GM23248 (cell line): ENCODE results near the gene ATP6V0C. TPM values are rescaled to one million over a fixed set of nuclear protein-coding genes. Genes with fewer than 3 reads are reported as not detected.
A peak's percentile ranks its signal among the peaks of the same experiment; 100 is the strongest.

Experiments used
- DNase-seq: peaks from one replicate; pipeline ENCODE4 v3.0.0-alpha.2; 2015
- H2AFZ ChIP-seq: fragments of 200-600 bp; sonication (generic); 2 replicates; pipeline ENCODE4 v1.6.1; 2016; ENCODE audit warnings: antibody characterized with exemption
- H3F3A ChIP-seq: fragments of 200-600 bp; sonication (generic); 2 replicates; pipeline ENCODE4 v1.6.1; 2016; ENCODE audit warnings: mild to moderate bottlenecking, antibody characterized with exemption, mixed run types; ENCODE audit not compliant: insufficient read depth
- H3K27ac ChIP-seq: fragments of 200-600 bp; sonication (generic); 2 replicates; pipeline ENCODE4 v1.5.1; 2016; ENCODE audit warnings: mild to moderate bottlenecking
- H3K27me3 ChIP-seq: fragments of 200-600 bp; sonication (generic); replicated peaks from 2 replicates; pipeline ENCODE4 v1.6.1; 2016; ENCODE audit warnings: mild to moderate bottlenecking; ENCODE audit not compliant: insufficient read depth
- H3K36me3 ChIP-seq: fragments of 200-600 bp; sonication (generic); 2 replicates; pipeline ENCODE4 v1.6.1; 2016; ENCODE audit warnings: low read depth, mild to moderate bottlenecking
- H3K4me1 ChIP-seq: fragments of 200-600 bp; sonication (generic); 2 replicates; pipeline ENCODE4 v1.6.1; 2016; ENCODE audit warnings: mild to moderate bottlenecking; ENCODE audit not compliant: insufficient read depth
- H3K4me2 ChIP-seq: fragments of 200-600 bp; sonication (generic); one replicate; pipeline ENCODE4 v1.6.1; 2016; ENCODE audit warnings: mild to moderate bottlenecking; ENCODE audit not compliant: unreplicated experiment
- H3K4me3 ChIP-seq: fragments of 200-600 bp; sonication (generic); 2 replicates; pipeline ENCODE4 v1.5.1; 2016; ENCODE audit warnings: mild to moderate bottlenecking
- H3K79me2 ChIP-seq: fragments of 200-600 bp; sonication (generic); 2 replicates; pipeline ENCODE4 v1.6.1; 2016; ENCODE audit warnings: mild to moderate bottlenecking; ENCODE audit not compliant: insufficient read depth
- H3K9ac ChIP-seq: fragments of 200-600 bp; sonication (generic); 2 replicates; pipeline ENCODE4 v1.6.1; 2016; ENCODE audit warnings: mild to moderate bottlenecking
- H3K9me2 ChIP-seq: fragments of 200-600 bp; sonication (generic); 2 replicates; pipeline ENCODE4 v1.6.1; 2016; ENCODE audit warnings: mixed run types, mild to moderate bottlenecking, moderate library complexity; ENCODE audit not compliant: insufficient read depth
- H3K9me3 ChIP-seq: fragments of 200-600 bp; sonication (generic); one replicate; pipeline ENCODE4 v1.6.1; 2017; ENCODE audit warnings: low read depth
- H4K20me1 ChIP-seq: fragments of 200-600 bp; sonication (generic); 2 replicates; pipeline ENCODE4 v1.6.0; 2016; ENCODE audit not compliant: insufficient read depth
- EZH2 ChIP-seq: fragments of 200-600 bp; sonication (generic); IDR thresholded peaks from 2 replicates; pipeline ENCODE4 v1.6.1; 2018; ENCODE audit warnings: antibody characterized with exemption, mild to moderate bottlenecking; ENCODE audit not compliant: insufficient read depth, poor library complexity, severe bottlenecking
- EZH2phosphoT487 ChIP-seq: fragments of 200-600 bp; sonication (generic); IDR thresholded peaks from 2 replicates; pipeline ENCODE4 v1.6.1; 2018; ENCODE audit warnings: antibody characterized with exemption, moderate library complexity, mild to moderate bottlenecking, low read depth; ENCODE audit not compliant: insufficient read depth
- WGBS, 2 experiments: methylation state at CpG; one replicate each; pipeline ENCODE4 v1.1.6; 2015 to 2017; ENCODE audit warnings: low lambda C conversion rate in 2 of 2, low coverage in 1 of 2; ENCODE audit errors: missing lambda C conversion rate in 2 of 2; 5-methylcytosine and 5-hydroxymethylcytosine counted together
- in situ Hi-C: fragments of 300-500 bp; cut with MboI; formaldehyde crosslinking; loops from 2 replicates; pipeline ENCODE4 v1.15.0; 2020
- polyA plus RNA-seq: library from polyadenylated mRNA; unstranded; fragments of >200 nt; fragmentation: Nextera tagmentation; extraction: Ambion mirVana; gene quantifications from 2 replicates; pipeline ENCODE4 v1.2.1, GENCODE V29; 2016
- total RNA-seq: library from RNA; depleted of rRNA; stranded (reverse); fragments of >200 nt; shearing (Covaris generic); gene quantifications from 2 replicates; pipeline ENCODE4 v1.2.3, GENCODE V29; 2014

ATP6V0C gene
- total and polyA plus RNA-seq, 2 experiments from 2014 or later: 43.2 to 186 TPM

DNA sequence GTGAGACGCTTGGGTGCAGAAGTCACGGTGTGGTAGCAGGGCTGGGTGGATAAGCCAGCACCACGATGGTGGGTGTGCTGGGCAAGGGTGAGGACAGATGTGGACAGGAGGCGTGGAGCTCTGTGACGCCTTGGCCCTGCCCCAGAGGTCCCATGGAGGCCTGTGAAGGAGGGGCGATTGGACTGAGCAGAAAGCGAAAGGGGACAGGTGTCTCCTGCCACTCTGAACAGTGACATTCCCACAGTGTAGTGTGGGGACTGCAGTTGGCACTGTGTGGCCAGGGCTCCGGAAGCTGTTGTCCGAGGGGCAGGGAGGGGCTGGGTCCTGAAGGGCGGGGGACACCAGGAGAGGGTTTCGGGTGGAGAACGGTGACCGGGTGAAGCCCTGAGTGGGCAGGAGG, 31.5 kb upstream of the ATP6V0C start:
- Histone ChIP-seq H3K36me3 (no peaks in the 10 kb centered on the region), H3K9me2 (no peaks in the 10 kb centered on the region), H3K79me2 (peaks cover 63% of the 10 kb centered on the region), H3K4me1 (peaks cover 18% of the 10 kb centered on the region), H3K9ac (peak overlapping the region; percentile 86), H3K27ac (peak overlapping the region; percentile 86), H2AFZ (peak overlapping the region; percentile 72), H3F3A (peaks cover 10% of the 10 kb centered on the region; the same call in 1 of the 2 replicates), H3K9me3 (no peaks in the 10 kb centered on the region), H3K4me2 (peak overlapping the region; percentile 57), H3K4me3 (peak overlapping the region; percentile 57; the same call in 1 of the 2 replicates), H4K20me1 (no peaks in the 10 kb centered on the region), H3K27me3 (no peaks in the 10 kb centered on the region)
- no peak for DNase-seq
- in situ Hi-C loops: no loop called here
- 44 to 48% methylated on average over 12 to 13 of the region's 13 CpGs for WGBS, 2 experiments
- no peak for TF ChIP-seq EZH2
- TF ChIP-seq EZH2phosphoT487: no peak

GRCh38 chr16:2482708-2483534, 30.8 kb upstream of the ATP6V0C start:
- peak; percentile 92 for DNase-seq
- H3K9me2 ChIP-seq: no peaks in the 10 kb centered on the region
- in situ Hi-C loops: no loop called here
- no peaks in the 10 kb centered on the region for H3K27me3 ChIP-seq
- 9% methylated on average over 24 to 32 of the region's 32 CpGs for WGBS, 2 experiments
- no peak for TF ChIP-seq EZH2
- no peak for TF ChIP-seq EZH2phosphoT487
- peak overlapping the region; percentile 57 for H3K4me3 ChIP-seq
- no peaks in the 10 kb centered on the region for H4K20me1 ChIP-seq
- peak overlapping the region; percentile 57 for H3K4me2 ChIP-seq
- peak overlapping the region; percentile 86 for H3K27ac ChIP-seq
- H3K9ac ChIP-seq: peak overlapping the region; percentile 86
- H3K4me1 ChIP-seq: peaks cover 18% of the 10 kb centered on the region
- H3K36me3 ChIP-seq: no peaks in the 10 kb centered on the region
- peaks cover 63% of the 10 kb centered on the region for H3K79me2 ChIP-seq
- peak overlapping the region; percentile 72 for H2AFZ ChIP-seq
- H3K9me3 ChIP-seq: no peaks in the 10 kb centered on the region
- H3F3A ChIP-seq: peaks cover 10% of the 10 kb centered on the region; the same call in 1 of the 2 replicates

DNA sequence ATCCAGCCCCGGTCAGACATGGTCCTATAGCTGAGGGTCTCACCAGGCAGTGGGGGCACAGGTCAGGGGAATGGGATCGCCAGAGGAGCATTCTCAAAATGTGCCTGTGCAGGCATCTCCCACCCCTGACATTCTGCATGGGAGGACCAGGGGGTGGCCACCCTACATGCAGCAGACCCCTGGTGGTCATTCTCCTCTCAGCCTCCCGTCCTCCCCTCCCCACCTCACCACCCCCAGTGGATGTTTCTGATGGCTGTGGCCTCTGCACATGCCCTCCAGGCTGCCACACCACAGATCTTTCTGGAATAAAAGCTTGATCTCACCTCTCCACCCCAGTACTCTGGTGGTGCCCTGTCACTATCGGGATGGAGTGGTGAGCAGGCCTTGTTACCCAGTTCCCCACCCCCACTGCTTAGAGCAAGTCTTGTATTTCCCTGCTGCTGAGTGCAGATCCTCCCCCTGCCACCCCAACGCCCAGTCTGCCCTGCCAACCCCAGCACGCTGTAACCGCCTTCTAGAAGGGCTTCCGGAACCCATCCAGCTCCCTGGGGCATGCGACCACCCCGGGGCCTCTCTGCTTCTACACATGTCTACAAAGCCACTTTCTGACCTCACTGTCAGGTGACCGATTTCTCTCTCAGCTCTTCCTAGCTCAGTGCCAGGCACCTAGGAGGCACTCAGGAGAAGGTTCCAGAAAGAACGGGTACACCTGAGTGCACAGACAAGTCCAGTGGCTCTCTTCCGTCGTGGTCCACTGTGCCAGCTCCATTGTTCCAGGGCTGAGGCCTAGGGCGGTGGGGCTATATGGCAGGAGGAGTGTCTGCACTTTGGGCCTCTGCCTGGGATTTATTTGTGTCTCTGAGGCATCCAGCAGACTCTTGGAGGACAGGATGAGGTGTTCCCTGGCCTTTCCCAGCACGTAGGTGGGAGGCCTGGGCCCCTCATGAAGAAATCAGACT, 29.5 kb upstream of the ATP6V0C start:
- 78 to 81% methylated on average over 16 of the region's 16 CpGs for WGBS, 2 experiments
- Histone ChIP-seq H3K9ac (peak overlapping the region; percentile 86), H3K36me3 (no peaks in the 10 kb centered on the region), H3K9me3 (no peaks in the 10 kb centered on the region), H4K20me1 (no peaks in the 10 kb centered on the region), H3F3A (peaks cover 10% of the 10 kb centered on the region; the same call in 1 of the 2 replicates), H2AFZ (no peak overlapping the region; the same call in 1 of the 2 replicates), H3K27ac (no peak overlapping the region), H3K4me1 (peaks cover 18% of the 10 kb centered on the region), H3K79me2 (peaks cover 60% of the 10 kb centered on the region), H3K4me3 (peak overlapping the region; percentile 57; the same call in 1 of the 2 replicates), H3K27me3 (no peaks in the 10 kb centered on the region), H3K9me2 (no peaks in the 10 kb centered on the region), H3K4me2 (peak overlapping the region; percentile 57)
- in situ Hi-C loops: no loop called here
- TF ChIP-seq EZH2phosphoT487: no peak
- no peak for TF ChIP-seq EZH2
- DNase-seq: no peak

GRCh38 chr16:2484898-2485508, 28.7 kb upstream of the ATP6V0C start:
- Histone ChIP-seq H3K27ac (no peak overlapping the region), H3K4me1 (peaks cover 18% of the 10 kb centered on the region), H3K9me2 (no peaks in the 10 kb centered on the region), H3K9me3 (no peaks in the 10 kb centered on the region), H3F3A (peaks cover 10% of the 10 kb centered on the region; the same call in 1 of the 2 replicates), H3K27me3 (no peaks in the 10 kb centered on the region), H3K4me2 (no peak overlapping the region), H4K20me1 (no peaks in the 10 kb centered on the region), H3K9ac (no peak overlapping the region), H3K36me3 (no peaks in the 10 kb centered on the region), H3K4me3 (no peak overlapping the region), H3K79me2 (peaks cover 65% of the 10 kb centered on the region), H2AFZ (no peak overlapping the region)
- in situ Hi-C loops: no loop called here
- DNase-seq: no peak
- no peak for TF ChIP-seq EZH2
- 97 to 100% methylated on average over 13 of the region's 13 CpGs for WGBS, 2 experiments
